GM12878 (cell line): Measurements from ENCODE around the gene KAZN. TPM values are rescaled to one million over a fixed set of nuclear protein-coding genes. Genes with fewer than 3 reads are reported as not detected.

ENCODE experiments used
- ATAC-seq: fragments of 200-7000 bp; cut with Tn5 transposase; 3 replicates; pipeline ENCODE4 v1.9.1; 2020; ENCODE audit warnings: mild to moderate bottlenecking, moderate library complexity
- BruUV-seq: library from RNA; stranded (reverse); fragments of 400-500 nt; replicated peaks from 2 replicates; lab custom pipeline; 2021; lab: Mats Ljungman, UMichigan
- CTCF ChIA-PET: fragments of 300-600 bp; sonication (Branson Sonifier 250); formaldehyde crosslinking; extraction: SDS; loops from one replicate; lab custom pipeline; 2021; ENCODE audit warnings: inconsistent platforms; lab: Yijun Ruan, JAX
- POLR2A ChIA-PET: fragments of 350-600 bp; formaldehyde crosslinking; extraction: SDS; loops from one replicate; lab custom pipeline; 2021; ENCODE audit warnings: inconsistent platforms; lab: Charles Lee
- RAD21 ChIA-PET: fragments of 300-600 bp; sonication (Branson Sonifier 250); formaldehyde crosslinking; loops from one replicate; lab custom pipeline; 2023; ENCODE audit warnings: antibody characterized with exemption; ENCODE audit not compliant: unreplicated experiment; lab: Charles Lee
- SMC1A ChIA-PET: fragments of 300-600 bp; sonication (Branson Sonifier 250); formaldehyde crosslinking; loops from one replicate; lab custom pipeline; 2023; ENCODE audit not compliant: unreplicated experiment, uncharacterized antibody; lab: Charles Lee
- DNase-seq: peaks from one replicate; pipeline ENCODE4 v3.0.0-alpha.2; 2011; ENCODE audit warnings: low read depth, low spot score
- FAIRE-seq: peaks from 3 replicates; lab custom pipeline; 2011; peaks lifted over from hg19 to GRCh38; lab: Jason Lieb, UNC
- H2AFZ ChIP-seq: 2 replicates; pipeline ENCODE4 v1.6.0; 2011; ENCODE audit warnings: low read depth, low read length, control low read depth; ENCODE audit not compliant: control insufficient read depth
- H3K27ac ChIP-seq: 2 replicates; pipeline ENCODE4 v1.5.1; 2011; ENCODE audit warnings: control low read depth; ENCODE audit not compliant: control insufficient read depth, insufficient read depth
- H3K27me3 ChIP-seq, 2 experiments: replicated peaks in 1 of 2; 2 replicates each; pipeline versions ENCODE4 v1.6.0 to v1.6.1; 2011; ENCODE audit warnings: low read length in 1 of 2; ENCODE audit not compliant: control insufficient read depth in 2 of 2, insufficient read depth in 2 of 2
- H3K36me3 ChIP-seq, 2 experiments: 2 replicates each; pipeline ENCODE4 v1.5.1; 2011; ENCODE audit warnings: low read length in 1 of 2; ENCODE audit not compliant: control insufficient read depth in 2 of 2, insufficient read depth in 2 of 2
- H3K4me1 ChIP-seq: 2 replicates; pipeline ENCODE4 v1.6.1; 2011; ENCODE audit warnings: mild to moderate bottlenecking, low read length, moderate library complexity, mixed read lengths; ENCODE audit not compliant: control insufficient read depth, insufficient read depth
- H3K4me2 ChIP-seq: 2 replicates; pipeline ENCODE4 v1.6.0; 2011; ENCODE audit warnings: control low read depth; ENCODE audit not compliant: control insufficient read depth, insufficient read depth
- H3K4me3 ChIP-seq: fragments of 200-600 bp; sonication (generic); 2 replicates; pipeline ENCODE4 v1.5.1; 2016
- H3K79me2 ChIP-seq: 2 replicates; pipeline ENCODE4 v1.6.0; 2011; ENCODE audit warnings: low read length; ENCODE audit not compliant: control insufficient read depth, insufficient read depth
- H3K9ac ChIP-seq: 2 replicates; pipeline ENCODE4 v1.8.0; 2011; ENCODE audit warnings: low read length, control low read depth, mixed read lengths; ENCODE audit not compliant: control insufficient read depth, insufficient read depth
- H3K9me3 ChIP-seq: replicated peaks from 3 replicates; pipeline ENCODE4 v1.5.1; 2011; ENCODE audit warnings: mild to moderate bottlenecking, low read length; ENCODE audit not compliant: control insufficient read depth, insufficient read depth
- H4K20me1 ChIP-seq: 2 replicates; pipeline ENCODE4 v1.6.0; 2011; ENCODE audit not compliant: control insufficient read depth, insufficient read depth
- BACH1 ChIP-seq: fragments of 450-650 bp; IDR thresholded peaks from 2 replicates; pipeline ENCODE4 v1.6.1; 2017; ENCODE audit warnings: mild to moderate bottlenecking, borderline replicate concordance
- EP300 ChIP-seq, 2 experiments: fragments of 150-350 bp in 1 of 2; IDR thresholded peaks; 2 replicates each; pipeline ENCODE4 v1.6.1; 2011 to 2012; ENCODE audit warnings: low read depth in 2 of 2, low read length in 2 of 2, borderline replicate concordance in 1 of 2, improper control_type of control experiment in 1 of 2, inconsistent platforms in 1 of 2; ENCODE audit not compliant: control insufficient read depth in 1 of 2
- NR2C2 ChIP-seq: IDR thresholded peaks from 2 replicates; pipeline ENCODE4 v1.6.1; 2011; ENCODE audit warnings: borderline replicate concordance, low read depth; ENCODE audit not compliant: control insufficient read depth, insufficient read length
- ZBED1 ChIP-seq: IDR thresholded peaks from 2 replicates; pipeline ENCODE4 v1.6.1; 2016; ENCODE audit warnings: borderline replicate concordance
- ZNF217 ChIP-seq: fragments of 450-650 bp; IDR thresholded peaks from 2 replicates; pipeline ENCODE4 v1.6.1; 2017; ENCODE audit warnings: antibody characterized with exemption, mild to moderate bottlenecking
- WGBS: methylation state at CpG from one replicate; pipeline ENCODE4 v1.1.6; 2016; ENCODE audit warnings: low lambda C conversion rate; ENCODE audit not compliant: insufficient replicate concordance, insufficient coverage; ENCODE audit errors: missing lambda C conversion rate; 5-methylcytosine and 5-hydroxymethylcytosine counted together
- in situ Hi-C: fragments of 300-500 bp; cut with MboI; formaldehyde crosslinking; loops from 9 replicates; pipeline ENCODE4 v1.14.3; 2018; ENCODE audit warnings: mixed read lengths
- intact Hi-C: fragments of 100-400 bp; cut with micrococcal nuclease; formaldehyde crosslinking; loops from one replicate; pipeline ENCODE4 v1.14.2; 2022; ENCODE audit not compliant: unreplicated experiment
- polyA plus RNA-seq, 11 experiments: library from polyadenylated mRNA; depleted of rRNA in 4 of 11; unstranded in 6 of 11; stranded (reverse) in 5 of 11; fragments of >200 nt; fragmentation: Nextera tagmentation in 4 of 11; fragmentation: Illumina TruSeq in 1 of 11; extraction: Ambion mirVana in 4 of 11; extraction: Trizol in 1 of 11; gene quantifications; 1 replicate in 1 of 11; 2 replicates in 10 of 11; pipeline versions ENCODE4 v1.2.1 to v1.2.3, GENCODE V29; 2011 to 2016; ENCODE audit warnings: inconsistent platforms in 2 of 11, missing spikeins in 2 of 11, low read depth in 1 of 11
- total RNA-seq, 4 experiments: library from RNA; depleted of rRNA in 3 of 4; stranded (reverse); fragments of >200 nt in 3 of 4; fragmentation: Illumina TruSeq in 1 of 4; extraction: Trizol in 1 of 4; gene quantifications; 2 replicates each; pipeline versions ENCODE4 v1.2.1 to v1.2.3, GENCODE V29; 2013 to 2021
- TF ChIP-seq, protein P1 (sequence below): fragments of 450-650 bp; IDR thresholded peaks from 2 replicates; pipeline ENCODE4 v1.6.1; 2017; ENCODE audit warnings: mild to moderate bottlenecking, moderate library complexity

KAZN gene
- total and polyA plus RNA-seq, 10 of the 15 experiments (the other 5 are each of a cell fraction or from before 2014, with no cell fraction given) = 0.72 to 4.0 (median 1.2) TPM

DNA sequence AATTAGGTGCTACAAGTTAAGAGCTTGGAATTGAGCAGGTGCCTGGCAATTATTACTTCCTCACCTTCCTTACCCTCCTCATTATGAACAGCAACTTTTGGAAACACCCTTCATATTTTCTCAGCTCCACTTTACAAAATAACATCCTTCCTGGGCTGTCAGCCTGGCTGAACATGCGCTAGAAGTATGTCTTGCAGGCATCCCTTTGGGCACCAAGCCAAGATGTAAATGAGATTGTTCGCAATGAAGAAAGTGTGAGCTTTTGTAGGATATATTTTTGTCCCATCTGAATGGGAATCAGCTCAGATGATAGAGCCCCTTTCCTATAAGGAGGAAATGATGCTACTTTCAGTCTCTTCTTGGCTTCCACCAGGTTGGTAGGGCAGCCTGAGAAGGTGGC, 245.9 kb downstream of the KAZN start:
- CTCF ChIA-PET = interaction anchor here (1.0 kb wide), 1 partner anchor 10 kb away, joined by 4 read pairs; no protein-coding TSS in a partner anchor
- no peak for FAIRE-seq
- H2AFZ ChIP-seq = no peak overlapping the region

More for the DNA sequence above, 245.9 kb downstream of the KAZN start:
- Histone ChIP-seq H3K4me1 (no peaks in the 10 kb centered on the region), H3K9ac (no peak overlapping the region), H3K27ac (no peak overlapping the region), H3K36me3 (no peaks in the 10 kb centered on the region), H3K9me3 (peaks cover 2% of the 10 kb centered on the region; the same call in 2 of the 3 replicates), H3K4me3 (no peak overlapping the region), H3K27me3 (no peaks in the 10 kb centered on the region), H3K79me2 (no peaks in the 10 kb centered on the region), H3K4me2 (no peak overlapping the region), H4K20me1 (no peaks in the 10 kb centered on the region)
- ChIA-PET RAD21 (no interaction called here), POLR2A (interaction anchor here (0.6 kb wide), 1 partner anchor 77 kb away, joined by 3 read pairs; no protein-coding TSS in a partner anchor), SMC1A (interaction anchor here (0.7 kb wide), 1 partner anchor 8 kb away, joined by 3 read pairs; no protein-coding TSS in a partner anchor)
- no TSS peak for BruUV-seq
- in situ Hi-C loops (no loop called here), intact Hi-C loops (no loop called here)
- no peak for ATAC-seq
- TF ChIP-seq ZBED1 = no peak
- TF ChIP-seq ZNF217 = no peak
- TF ChIP-seq NR2C2 = no peak
- TF ChIP-seq, protein P1, sequence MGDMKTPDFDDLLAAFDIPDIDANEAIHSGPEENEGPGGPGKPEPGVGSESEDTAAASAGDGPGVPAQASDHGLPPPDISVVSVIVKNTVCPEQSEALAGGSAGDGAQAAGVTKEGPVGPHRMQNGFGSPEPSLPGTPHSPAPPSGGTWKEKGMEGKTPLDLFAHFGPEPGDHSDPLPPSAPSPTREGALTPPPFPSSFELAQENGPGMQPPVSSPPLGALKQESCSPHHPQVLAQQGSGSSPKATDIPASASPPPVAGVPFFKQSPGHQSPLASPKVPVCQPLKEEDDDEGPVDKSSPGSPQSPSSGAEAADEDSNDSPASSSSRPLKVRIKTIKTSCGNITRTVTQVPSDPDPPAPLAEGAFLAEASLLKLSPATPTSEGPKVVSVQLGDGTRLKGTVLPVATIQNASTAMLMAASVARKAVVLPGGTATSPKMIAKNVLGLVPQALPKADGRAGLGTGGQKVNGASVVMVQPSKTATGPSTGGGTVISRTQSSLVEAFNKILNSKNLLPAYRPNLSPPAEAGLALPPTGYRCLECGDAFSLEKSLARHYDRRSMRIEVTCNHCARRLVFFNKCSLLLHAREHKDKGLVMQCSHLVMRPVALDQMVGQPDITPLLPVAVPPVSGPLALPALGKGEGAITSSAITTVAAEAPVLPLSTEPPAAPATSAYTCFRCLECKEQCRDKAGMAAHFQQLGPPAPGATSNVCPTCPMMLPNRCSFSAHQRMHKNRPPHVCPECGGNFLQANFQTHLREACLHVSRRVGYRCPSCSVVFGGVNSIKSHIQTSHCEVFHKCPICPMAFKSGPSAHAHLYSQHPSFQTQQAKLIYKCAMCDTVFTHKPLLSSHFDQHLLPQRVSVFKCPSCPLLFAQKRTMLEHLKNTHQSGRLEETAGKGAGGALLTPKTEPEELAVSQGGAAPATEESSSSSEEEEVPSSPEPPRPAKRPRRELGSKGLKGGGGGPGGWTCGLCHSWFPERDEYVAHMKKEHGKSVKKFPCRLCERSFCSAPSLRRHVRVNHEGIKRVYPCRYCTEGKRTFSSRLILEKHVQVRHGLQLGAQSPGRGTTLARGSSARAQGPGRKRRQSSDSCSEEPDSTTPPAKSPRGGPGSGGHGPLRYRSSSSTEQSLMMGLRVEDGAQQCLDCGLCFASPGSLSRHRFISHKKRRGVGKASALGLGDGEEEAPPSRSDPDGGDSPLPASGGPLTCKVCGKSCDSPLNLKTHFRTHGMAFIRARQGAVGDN = no peak
- TF ChIP-seq EP300 (IDR thresholded peaks at IDR 0.05; ENCODE audit: borderline replicate concordance in 1 of 2, control insufficient read depth in 1 of 2, low read depth in 2 of 2, low read length in 2 of 2) = no peak
- no peak for TF ChIP-seq BACH1
- DNase-seq = no peak
- 0% methylated on average over 2 of the region's 2 CpGs for WGBS
